PFSK-1 (cell line): ENCODE data around the gene TMEM119.

Source experiments
- FOXP2 ChIP-seq: optimal IDR thresholded peaks from 2 replicates; pipeline ENCODE3; 2011; ENCODE audit warnings: borderline replicate concordance, control low read depth, inconsistent platforms; ENCODE audit not compliant: insufficient read depth; ENCODE audit errors: extremely low read length, extremely low read depth
- POLR2AphosphoS5 ChIP-seq: IDR thresholded peaks from 2 replicates; pipeline ENCODE4 v1.6.1; 2012; ENCODE audit warnings: low read depth, mild to moderate bottlenecking, control low read depth, low read length, moderate library complexity
- SIN3A ChIP-seq: IDR thresholded peaks from 2 replicates; pipeline ENCODE4 v1.6.1; 2012; ENCODE audit warnings: mild to moderate bottlenecking, low read length, moderate library complexity, borderline replicate concordance; ENCODE audit not compliant: insufficient read depth
- TAF1 ChIP-seq: IDR thresholded peaks from 2 replicates; pipeline ENCODE4 v1.6.1; 2012; ENCODE audit warnings: low read length, control low read depth, borderline replicate concordance; ENCODE audit not compliant: insufficient read depth
- TF ChIP-seq, protein P1 (sequence below), 2 experiments: IDR thresholded peaks; 2 replicates each; pipeline versions ENCODE4 v1.6.1 to v1.8.0; 2011 to 2012; ENCODE audit warnings: low read depth in 2 of 2, low read length in 2 of 2, control low read depth in 1 of 2, inconsistent platforms in 1 of 2, mild to moderate bottlenecking in 1 of 2, moderate library complexity in 1 of 2; ENCODE audit not compliant: insufficient read depth in 1 of 2

TMEM119 gene

DNA sequence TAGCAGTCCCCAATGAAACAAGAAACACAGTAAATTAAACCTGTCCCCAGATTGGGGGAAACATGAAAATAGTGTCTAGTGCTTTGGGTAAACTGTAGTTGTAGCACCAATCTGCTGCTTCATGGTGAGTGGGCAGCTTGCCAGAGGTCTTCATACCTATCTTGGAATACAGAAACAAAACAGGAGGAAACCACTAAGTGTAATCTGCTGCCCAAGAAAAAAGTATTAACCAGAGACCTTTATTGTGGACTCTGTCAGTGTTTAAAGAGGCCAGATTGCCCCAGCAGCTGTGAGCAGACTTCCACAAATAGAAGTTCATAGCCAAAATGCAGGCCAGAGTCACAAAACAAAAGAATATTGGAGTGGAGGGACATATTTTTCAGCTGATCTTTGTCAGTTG is 33.2 kb downstream of the TMEM119 start:
- TF ChIP-seq TAF1 (no peak), FOXP2 (no peak), SIN3A (no peak), POLR2AphosphoS5 (no peak)
- TF ChIP-seq, protein P1, sequence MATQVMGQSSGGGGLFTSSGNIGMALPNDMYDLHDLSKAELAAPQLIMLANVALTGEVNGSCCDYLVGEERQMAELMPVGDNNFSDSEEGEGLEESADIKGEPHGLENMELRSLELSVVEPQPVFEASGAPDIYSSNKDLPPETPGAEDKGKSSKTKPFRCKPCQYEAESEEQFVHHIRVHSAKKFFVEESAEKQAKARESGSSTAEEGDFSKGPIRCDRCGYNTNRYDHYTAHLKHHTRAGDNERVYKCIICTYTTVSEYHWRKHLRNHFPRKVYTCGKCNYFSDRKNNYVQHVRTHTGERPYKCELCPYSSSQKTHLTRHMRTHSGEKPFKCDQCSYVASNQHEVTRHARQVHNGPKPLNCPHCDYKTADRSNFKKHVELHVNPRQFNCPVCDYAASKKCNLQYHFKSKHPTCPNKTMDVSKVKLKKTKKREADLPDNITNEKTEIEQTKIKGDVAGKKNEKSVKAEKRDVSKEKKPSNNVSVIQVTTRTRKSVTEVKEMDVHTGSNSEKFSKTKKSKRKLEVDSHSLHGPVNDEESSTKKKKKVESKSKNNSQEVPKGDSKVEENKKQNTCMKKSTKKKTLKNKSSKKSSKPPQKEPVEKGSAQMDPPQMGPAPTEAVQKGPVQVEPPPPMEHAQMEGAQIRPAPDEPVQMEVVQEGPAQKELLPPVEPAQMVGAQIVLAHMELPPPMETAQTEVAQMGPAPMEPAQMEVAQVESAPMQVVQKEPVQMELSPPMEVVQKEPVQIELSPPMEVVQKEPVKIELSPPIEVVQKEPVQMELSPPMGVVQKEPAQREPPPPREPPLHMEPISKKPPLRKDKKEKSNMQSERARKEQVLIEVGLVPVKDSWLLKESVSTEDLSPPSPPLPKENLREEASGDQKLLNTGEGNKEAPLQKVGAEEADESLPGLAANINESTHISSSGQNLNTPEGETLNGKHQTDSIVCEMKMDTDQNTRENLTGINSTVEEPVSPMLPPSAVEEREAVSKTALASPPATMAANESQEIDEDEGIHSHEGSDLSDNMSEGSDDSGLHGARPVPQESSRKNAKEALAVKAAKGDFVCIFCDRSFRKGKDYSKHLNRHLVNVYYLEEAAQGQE (IDR thresholded peaks at IDR 0.05; ENCODE audit: insufficient read depth in 1 of 2, low read depth in 2 of 2, low read length in 2 of 2), result no peak

DNA sequence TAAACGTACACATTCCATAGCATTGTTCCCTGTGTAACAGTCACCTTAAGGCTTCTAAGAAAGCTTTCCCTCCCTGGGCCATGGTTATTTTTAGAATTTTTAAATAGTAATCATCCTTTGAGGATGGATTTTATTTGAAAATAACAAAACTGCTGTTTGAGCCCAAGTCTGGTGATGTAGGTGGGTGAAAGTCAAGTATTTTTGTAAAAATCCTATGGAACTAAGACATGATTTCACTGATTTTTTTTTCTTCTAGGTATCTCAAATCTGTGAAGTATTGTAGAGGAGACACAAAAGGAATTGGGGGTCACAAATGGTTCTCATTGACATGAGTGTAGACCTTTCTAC is 34.1 kb downstream of the TMEM119 start:
- TF ChIP-seq POLR2AphosphoS5 (no peak), TAF1 (no peak), FOXP2 (no peak), SIN3A (no peak)
- TF ChIP-seq, protein P1 (IDR thresholded peaks at IDR 0.05; ENCODE audit: insufficient read depth in 1 of 2, low read depth in 2 of 2, low read length in 2 of 2), result no peak

DNA sequence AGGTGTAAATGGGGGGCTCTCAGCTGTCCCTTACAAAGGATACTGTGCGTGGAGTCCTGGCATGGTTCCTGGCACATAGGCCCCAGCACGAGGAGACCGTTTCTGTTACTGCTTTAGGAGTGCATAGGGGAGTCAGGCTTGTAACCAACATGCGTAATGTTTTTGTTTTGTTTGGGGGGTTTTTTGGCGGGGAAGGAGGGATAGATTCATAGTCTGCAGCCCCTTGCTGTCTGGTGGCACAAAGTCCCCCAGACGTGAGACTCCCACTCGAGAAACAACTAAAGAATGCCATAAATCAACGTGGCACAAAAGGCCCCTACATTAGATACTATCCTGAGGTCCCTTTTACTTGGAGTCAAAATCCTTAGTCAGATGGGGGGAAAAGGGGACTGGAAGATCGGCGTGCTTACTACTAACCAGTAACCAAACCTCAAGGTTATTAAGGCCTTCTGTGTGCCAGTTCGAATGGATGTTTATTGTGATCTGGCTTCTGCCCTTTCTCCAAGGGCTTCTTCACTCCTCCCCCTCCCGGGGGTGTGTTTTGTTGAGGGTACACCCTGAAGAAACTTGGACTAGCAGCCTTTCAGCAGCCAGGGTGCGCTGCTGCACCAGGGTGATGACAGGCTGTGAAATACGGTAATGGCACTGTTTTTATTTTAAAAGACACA is 34.6 kb downstream of the TMEM119 start:
- TF ChIP-seq SIN3A (peak; percentile 85; the same call in 1 of the 2 replicates), TAF1 (0 out of 2 replicates have a peak, but pooled peaks have one; percentile 18), FOXP2 (no peak)

DNA sequence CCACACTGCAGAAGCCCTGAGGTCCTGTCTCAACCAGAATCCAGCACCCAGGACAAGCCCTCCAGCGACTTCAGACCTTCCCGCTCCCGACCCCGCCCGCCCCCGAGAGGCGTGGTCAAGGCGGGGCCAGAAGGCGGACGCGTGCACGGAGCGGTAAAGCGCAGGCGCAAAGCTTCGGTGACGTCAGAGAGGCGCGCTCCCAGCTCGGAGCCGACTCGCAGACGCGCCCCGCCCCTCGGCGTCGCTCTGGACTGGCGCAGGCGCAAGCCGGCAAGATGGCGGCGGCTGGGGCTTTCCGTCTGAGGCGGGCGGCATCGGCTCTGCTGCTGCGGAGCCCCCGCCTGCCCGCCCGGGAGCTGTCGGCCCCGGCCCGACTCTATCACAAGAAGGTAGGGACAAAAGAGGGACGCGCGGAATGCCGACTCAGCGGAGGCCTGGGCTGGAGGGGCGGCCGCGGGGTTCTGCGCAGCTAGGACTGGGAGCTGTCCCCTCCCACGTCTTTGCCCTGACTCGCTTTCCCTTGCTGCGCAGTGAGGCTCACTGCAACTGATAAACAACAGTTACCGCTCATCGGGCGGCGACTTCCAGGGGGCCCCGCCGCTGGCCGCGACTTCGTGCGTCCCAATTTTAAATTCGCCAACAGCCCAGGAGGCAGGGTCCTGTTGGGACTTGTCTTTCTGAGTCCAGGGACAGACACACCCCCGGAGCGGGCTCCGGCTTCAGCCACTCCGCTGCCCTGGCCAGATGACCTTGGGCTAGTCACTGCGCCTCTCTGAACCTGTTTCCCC is 35.3 kb downstream of the TMEM119 start, which contains the start of gene ISCU:
TSS of gene ISCU (plus strand) at position 249 of the 788 bp plus-strand sequence. CDS start at position 276, 27 bp downstream.
- TF ChIP-seq, protein P1 (IDR thresholded peaks at IDR 0.05; ENCODE audit: insufficient read depth in 1 of 2, low read depth in 2 of 2, low read length in 2 of 2), result no peak
- peak; percentile 63; the same call in 1 of the 2 replicates for TF ChIP-seq TAF1
- TF ChIP-seq SIN3A, result no peak
- peak; percentile 70 for TF ChIP-seq FOXP2
- TF ChIP-seq POLR2AphosphoS5, result peak; percentile 77

- no peak for TF ChIP-seq TAF1
- TF ChIP-seq, protein P1 (IDR thresholded peaks at IDR 0.05; ENCODE audit: insufficient read depth in 1 of 2, low read depth in 2 of 2, low read length in 2 of 2), result no peak
- TF ChIP-seq SIN3A, result no peak; the same call in 1 of the 2 replicates
- no peak for TF ChIP-seq POLR2AphosphoS5
- TF ChIP-seq FOXP2, result no peak
Observed at GRCh38 chr12:108561852-108562347, 36.0 kb downstream of the TMEM119 start.
